ENCODE results near the gene NANOS2.
"Not testable (repeated sequence)": the region's sequence is repeated elsewhere in the genome, so short reads cannot be mapped to it uniquely, and the experiment has no call there.

NANOS2 gene

DNA sequence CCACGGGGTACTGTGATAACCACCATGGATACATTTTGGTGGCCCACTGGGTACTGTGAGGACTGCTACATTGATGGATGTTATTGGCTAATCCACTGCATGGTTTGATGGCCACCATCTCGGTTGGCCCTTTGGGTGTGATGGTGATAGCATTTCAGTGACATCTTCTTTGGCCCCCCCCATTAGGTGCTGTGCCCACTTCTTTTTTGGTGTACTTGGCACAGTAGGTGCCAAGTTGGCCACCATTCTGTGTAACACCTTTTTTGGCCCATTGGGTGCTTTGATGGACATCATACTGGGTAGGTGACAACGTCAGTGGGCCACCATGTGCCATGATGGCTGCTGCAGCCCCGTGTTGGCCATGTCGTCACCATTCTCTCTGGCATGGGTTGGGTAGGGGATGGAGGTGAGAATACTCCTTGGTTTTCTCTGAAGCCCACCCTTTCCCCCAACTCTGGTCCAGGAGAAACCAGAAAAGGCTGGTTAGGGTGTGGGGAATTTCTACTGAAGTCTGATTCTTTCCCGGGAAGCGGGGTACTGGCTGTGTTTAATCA is 41.3 kb downstream of the NANOS2 start:
- DNase-seq = no peak

DNA sequence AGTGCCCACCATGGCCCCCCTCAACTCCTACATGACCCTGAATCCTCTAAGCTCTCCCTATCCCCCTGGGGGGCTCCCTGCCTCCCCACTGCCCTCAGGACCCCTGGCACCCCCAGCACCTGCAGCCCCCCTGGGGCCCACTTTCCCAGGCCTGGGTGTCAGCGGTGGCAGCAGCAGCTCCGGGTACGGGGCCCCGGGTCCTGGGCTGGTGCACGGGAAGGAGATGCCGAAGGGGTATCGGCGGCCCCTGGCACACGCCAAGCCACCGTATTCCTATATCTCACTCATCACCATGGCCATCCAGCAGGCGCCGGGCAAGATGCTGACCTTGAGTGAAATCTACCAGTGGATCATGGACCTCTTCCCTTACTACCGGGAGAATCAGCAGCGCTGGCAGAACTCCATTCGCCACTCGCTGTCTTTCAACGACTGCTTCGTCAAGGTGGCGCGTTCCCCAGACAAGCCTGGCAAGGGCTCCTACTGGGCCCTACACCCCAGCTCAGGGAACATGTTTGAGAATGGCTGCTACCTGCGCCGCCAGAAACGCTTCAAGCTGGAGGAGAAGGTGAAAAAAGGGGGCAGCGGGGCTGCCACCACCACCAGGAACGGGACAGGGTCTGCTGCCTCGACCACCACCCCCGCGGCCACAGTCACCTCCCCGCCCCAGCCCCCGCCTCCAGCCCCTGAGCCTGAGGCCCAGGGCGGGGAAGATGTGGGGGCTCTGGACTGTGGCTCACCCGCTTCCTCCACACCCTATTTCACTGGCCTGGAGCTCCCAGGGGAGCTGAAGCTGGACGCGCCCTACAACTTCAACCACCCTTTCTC is 42.3 kb downstream of the NANOS2 start:
- no peak for DNase-seq

DNA sequence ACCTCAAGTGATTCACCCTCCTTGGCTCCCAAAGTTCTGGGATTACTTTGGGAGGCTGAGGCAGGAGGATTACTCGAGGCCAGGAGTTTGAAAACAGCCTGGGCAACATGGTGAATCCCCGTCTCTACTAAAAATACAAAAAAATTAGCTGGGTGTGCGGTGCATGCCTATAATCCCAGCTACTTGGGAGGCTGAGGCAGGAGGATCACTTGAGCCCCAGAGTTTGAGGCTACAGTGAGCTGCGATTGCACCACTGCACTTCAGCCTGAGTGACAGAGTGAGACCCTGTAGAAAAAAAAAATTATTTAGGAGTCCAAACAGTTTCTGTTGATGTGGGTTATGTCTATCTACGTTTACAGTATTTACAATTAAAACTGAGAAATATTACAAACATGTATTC is 43.8 kb downstream of the NANOS2 start:
- no peak for DNase-seq

DNA sequence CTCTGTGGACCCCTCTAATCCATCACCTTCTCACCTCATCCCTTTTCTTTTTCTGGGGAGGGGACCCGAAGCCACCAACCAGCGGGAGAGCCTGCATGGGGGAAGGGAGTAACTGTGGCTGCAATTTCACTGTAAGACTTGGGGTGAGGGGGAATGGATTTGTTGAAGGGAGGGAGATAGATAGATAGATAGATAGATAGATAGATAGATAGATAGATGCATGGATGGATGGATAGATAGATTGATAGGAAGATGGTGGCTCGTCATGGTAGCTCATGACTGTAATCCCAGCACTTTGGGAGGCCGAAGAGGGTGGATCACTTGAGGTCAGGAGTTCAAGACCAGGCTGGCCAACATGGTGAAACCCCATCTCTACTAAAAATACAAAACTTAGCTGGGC is 47.3 kb downstream of the NANOS2 start:
- not testable (repeated sequence) for DNase-seq

DNA sequence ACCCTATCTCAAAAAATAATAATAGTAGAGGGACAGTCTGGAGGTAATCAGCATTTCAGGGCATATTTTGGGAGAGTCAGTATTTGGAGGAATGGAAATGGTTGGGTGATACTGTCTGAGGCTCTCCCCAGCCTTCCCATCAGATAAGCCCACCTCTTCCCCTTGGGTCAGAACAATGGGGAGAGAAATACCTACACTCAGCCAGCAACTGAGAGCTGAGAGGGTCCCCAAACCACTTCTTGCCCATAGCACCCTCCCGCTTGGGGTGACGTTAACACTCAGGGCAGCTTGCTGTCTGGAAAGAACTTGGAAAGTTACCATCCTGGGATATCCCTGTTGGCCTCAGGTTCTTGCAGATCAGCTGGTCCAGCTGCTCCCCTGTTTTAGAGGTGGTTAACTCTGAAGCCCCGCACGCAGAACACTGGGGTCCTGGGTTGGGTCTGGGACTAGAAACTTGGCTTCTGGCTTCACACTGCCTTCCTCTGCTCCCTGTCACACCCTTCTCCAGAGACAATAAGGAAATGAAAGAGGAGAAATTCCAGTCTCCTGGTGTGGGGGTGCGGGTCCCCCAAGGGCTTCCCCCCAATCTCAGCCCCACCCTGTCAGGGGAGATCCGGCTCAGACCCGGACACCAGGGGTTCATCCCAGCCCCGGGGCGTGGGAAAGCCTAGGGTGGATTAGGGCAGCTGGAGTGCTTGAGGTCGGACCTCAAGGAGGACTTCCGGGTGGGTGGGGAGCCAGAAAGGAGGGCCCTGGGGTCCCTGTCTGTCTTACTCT is 48.0 kb downstream of the NANOS2 start:
- no peak for DNase-seq

DNA sequence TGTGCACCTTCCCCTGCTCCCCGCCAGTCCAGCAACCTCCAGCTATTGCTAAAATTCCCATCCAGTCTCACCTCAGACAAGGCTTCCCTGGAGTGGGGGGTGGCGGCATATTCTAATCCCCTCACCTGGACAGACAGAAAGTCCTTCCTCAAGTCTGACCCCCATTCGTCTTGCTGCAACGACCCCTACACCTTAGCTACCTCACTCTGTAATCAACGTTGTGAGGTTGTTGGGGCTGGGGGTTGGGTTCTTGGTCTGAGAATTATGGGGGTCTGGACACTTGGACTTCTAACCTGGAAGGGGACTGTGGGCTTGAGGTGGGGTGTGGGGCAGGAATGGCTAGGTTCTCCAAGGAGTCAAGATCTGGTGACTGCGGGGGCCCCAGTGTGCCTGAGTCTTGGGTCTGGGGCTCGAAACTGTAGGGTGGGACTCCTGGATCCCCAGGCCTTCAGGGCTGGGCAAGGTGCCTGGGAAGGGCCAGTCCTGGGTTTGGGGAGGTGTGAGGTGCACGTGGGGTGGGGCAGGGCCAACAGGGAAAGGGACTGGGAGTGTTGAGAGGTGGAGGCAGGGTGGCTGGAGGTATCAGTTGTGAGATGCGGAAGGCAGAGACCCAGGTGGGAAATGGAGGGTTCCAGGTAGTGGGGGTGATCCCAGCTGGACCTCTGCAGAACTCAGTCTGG is 49.2 kb downstream of the NANOS2 start:
- DNase-seq = no peak

DNA sequence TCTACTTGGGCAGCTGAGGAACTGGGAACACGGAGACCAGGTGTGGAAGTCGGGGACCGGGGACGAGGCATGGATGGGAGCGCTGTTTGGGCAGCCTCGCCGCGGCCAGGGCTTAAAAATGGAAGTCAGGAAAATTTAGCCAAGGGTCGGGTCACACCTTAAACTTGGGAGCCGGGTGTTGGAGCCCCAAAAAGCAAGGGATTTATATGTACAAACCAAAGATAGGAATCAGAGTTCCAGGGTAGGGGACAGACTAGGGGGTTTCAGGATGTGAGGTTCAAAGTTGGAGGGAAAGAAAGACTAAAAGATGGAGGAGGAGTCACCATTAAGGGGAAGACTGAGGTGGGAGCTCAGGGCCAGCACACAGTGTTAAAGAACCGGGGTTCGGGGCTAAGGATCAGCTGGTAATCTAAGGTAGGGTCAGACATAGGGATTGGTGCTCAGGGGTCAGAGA is 49.9 kb downstream of the NANOS2 start:
- no peak for DNase-seq

DNA sequence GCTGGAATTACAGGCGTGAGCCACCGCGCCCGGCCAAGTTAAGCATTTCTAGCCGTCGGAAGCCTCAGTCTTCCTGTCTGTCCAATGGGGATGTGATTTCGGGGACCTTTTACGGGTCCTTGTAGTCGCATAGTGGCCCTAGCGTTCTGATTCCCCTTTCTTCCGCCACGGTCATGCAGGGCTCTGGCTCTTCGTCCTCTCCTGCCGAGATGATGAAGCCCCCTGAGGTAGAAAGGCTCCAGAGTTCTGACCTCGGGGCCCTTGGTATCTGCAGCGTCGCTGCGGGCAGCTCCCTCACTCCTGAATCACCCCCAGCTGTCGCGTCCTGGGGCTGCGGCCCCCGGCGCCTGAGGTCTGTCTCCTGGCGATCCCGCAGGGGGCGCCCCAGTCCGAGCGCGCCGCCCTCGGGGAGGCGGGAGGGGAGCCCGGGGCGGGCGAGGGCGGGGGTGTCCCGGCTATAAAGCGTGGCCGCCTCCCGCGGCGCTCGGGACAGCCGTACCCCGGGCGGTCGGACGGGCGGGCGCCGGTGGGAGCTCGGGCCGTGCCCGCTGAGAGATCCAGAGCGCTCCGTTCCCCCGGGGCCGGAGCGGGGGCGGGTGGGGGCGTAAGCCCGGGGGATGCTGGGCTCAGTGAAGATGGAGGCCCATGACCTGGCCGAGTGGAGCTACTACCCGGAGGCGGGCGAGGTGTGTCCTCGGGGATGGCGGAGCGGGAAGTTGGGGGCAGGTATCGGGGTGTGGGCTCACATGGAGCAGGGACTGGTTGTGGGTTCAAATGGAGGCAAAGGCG is 50.5 kb downstream of the NANOS2 start, which contains the start of gene FOXA3:
TSS of gene FOXA3 (plus strand) at position 487 of the 789 bp plus-strand sequence. CDS start at position 618, 131 bp downstream.
- no peak for DNase-seq

DNA sequence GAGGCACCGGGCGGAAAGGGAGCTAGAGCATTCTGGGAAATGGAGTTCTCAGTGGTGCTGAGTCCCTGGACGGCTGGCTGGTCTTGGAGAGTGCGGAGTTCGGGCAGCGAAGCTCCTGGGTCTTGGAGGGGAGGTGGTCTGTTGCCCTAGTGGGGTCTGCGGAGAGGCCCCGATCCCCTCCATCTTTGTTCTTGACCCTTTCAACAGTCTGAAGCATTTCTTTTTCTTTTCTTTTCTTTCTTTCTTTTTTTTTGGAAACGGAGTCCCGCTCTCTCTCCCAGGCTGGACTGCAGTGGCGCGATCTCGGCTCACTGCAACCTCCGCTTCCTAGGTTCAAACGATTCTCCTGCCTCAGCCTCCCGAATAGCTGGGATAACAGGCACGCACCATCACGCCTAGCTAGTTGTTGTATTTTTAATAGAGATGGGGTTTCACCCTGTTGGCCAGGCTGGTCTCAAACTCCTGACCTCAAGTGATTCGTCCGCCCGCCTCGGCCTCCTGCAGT is 51.2 kb downstream of the NANOS2 start:
- no peak for DNase-seq

Data from NCI-H1092 treated with DMSO at 0.1 percent for 48 hours (cell line).